Loucy (cell line): Measurements from ENCODE around the gene UNC13B.

ENCODE experiments used
- H2AFZ ChIP-seq: fragments of 200-600 bp; sonication (generic); 2 replicates; pipeline ENCODE4 v1.6.0; 2016; ENCODE audit warnings: antibody characterized with exemption, mild to moderate bottlenecking, low read length, moderate library complexity
- H3F3A ChIP-seq: fragments of 200-600 bp; 2 replicates; pipeline ENCODE4 v1.6.0; 2016; ENCODE audit warnings: antibody characterized with exemption, low read depth, mild to moderate bottlenecking
- H3K27me3 ChIP-seq: fragments of 200-600 bp; sonication (generic); 2 replicates; pipeline ENCODE4 v1.6.1; 2014; ENCODE audit warnings: low read length, mild to moderate bottlenecking; ENCODE audit not compliant: insufficient read depth, poor library complexity, severe bottlenecking
- H3K36me3 ChIP-seq: fragments of 200-600 bp; sonication (generic); 2 replicates; pipeline ENCODE4 v1.6.1; 2016; ENCODE audit warnings: low read length; ENCODE audit not compliant: insufficient read depth
- H3K4me1 ChIP-seq: fragments of 200-600 bp; sonication (generic); 2 replicates; pipeline ENCODE4 v1.5.1; 2014; ENCODE audit warnings: low read length, mild to moderate bottlenecking; ENCODE audit not compliant: insufficient read depth, poor library complexity, severe bottlenecking
- H3K4me2 ChIP-seq: fragments of 200-600 bp; sonication (generic); 2 replicates; pipeline ENCODE4 v1.6.0; 2014; ENCODE audit warnings: antibody characterized with exemption, low read length, low read depth, mild to moderate bottlenecking; ENCODE audit not compliant: poor library complexity, severe bottlenecking
- H3K4me3 ChIP-seq: fragments of 200-600 bp; sonication (generic); 2 replicates; pipeline ENCODE4 v1.5.1; 2014; ENCODE audit warnings: low read length, mild to moderate bottlenecking, mixed read lengths; ENCODE audit not compliant: poor library complexity, severe bottlenecking
- H3K79me2 ChIP-seq: fragments of 200-600 bp; sonication (generic); 2 replicates; pipeline ENCODE4 v1.6.1; 2014; ENCODE audit warnings: low read length; ENCODE audit not compliant: insufficient read depth
- H3K9ac ChIP-seq: fragments of 200-600 bp; sonication (generic); 2 replicates; pipeline ENCODE4 v1.6.0; 2014; ENCODE audit warnings: mild to moderate bottlenecking, low read depth, low read length, moderate library complexity; ENCODE audit not compliant: poor library complexity, severe bottlenecking
- H3K9me2 ChIP-seq: fragments of 200-600 bp; sonication (generic); replicated peaks from 2 replicates; pipeline ENCODE4 v1.6.1; 2016; ENCODE audit warnings: low read depth, low read length, mixed read lengths
- H3K9me3 ChIP-seq: fragments of 200-600 bp; sonication (generic); 2 replicates; pipeline ENCODE4 v1.6.1; 2014; ENCODE audit warnings: mild to moderate bottlenecking, antibody characterized with exemption, low read length, low read depth; ENCODE audit not compliant: insufficient read depth
- H4K20me1 ChIP-seq: fragments of 200-600 bp; sonication (generic); 2 replicates; pipeline ENCODE4 v1.6.0; 2014; ENCODE audit warnings: antibody characterized with exemption, low read length, mild to moderate bottlenecking; ENCODE audit not compliant: insufficient read depth, poor library complexity, severe bottlenecking
- CTCF ChIP-seq: fragments of 200-600 bp; sonication (generic); conservative IDR thresholded peaks from 2 replicates; pipeline ENCODE4 v1.5.1; 2014; ENCODE audit warnings: mild to moderate bottlenecking, antibody characterized with exemption, low read length
- EZH2phosphoT487 ChIP-seq: fragments of 200-600 bp; IDR thresholded peaks from 2 replicates; pipeline ENCODE4 v1.6.1; 2018; ENCODE audit warnings: antibody characterized with exemption, mild to moderate bottlenecking, moderate library complexity, borderline replicate concordance

The UNC13B gene

DNA sequence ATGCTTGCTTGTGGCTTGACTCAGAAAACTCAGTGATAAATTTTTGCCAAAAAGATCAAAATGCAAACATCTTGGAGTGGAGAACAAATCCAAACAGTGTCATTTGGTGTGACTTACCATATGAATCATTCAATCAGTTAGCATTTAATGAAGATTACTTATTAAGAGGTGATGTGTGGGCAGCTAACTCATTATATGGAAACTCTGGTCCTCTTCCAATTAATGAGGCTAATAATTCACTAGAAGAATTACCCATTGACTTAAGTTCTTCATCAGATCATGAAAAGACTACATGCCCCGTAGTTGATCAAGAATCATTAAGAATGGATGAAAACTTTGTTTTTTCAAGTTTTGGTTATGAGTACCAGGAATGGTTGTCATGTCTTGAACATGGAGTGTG lies 141.8 kb downstream of the UNC13B start:
- no peak for TF ChIP-seq CTCF
- TF ChIP-seq EZH2phosphoT487 = no peak

DNA sequence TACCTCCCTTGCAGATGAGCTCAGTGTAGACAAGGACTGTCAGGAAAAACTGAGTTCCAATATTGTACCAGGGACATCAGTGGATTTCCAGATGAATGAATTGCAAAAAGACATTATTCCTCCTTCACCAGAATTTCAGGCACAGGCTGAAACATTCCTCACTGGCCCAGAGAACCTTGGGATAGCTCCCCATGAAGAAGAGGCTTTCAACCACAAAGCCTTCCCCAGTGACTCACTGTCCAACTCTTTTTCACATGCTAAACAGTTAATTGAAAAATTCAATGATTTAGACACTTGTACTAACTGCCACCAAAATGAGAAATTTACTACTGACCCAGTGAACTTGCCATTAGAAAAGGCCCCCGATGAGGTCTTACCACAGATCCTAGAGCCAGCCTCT lies 144.5 kb downstream of the UNC13B start:
- Histone ChIP-seq H3K9me2 (no peaks in the 10 kb centered on the region), H3K4me3 (no peak overlapping the region), H3K4me1 (no peaks in the 10 kb centered on the region), H3K36me3 (no peaks in the 10 kb centered on the region), H3K9ac (no peak overlapping the region), H2AFZ (no peak overlapping the region), H4K20me1 (no peaks in the 10 kb centered on the region), H3K4me2 (no peak overlapping the region), H3K27me3 (no peaks in the 10 kb centered on the region), H3F3A (no peaks in the 10 kb centered on the region), H3K79me2 (no peaks in the 10 kb centered on the region), H3K9me3 (no peaks in the 10 kb centered on the region)
- TF ChIP-seq CTCF = no peak
- TF ChIP-seq EZH2phosphoT487 = no peak

More for the DNA sequence above, 141.8 kb downstream of the UNC13B start:
- no peaks in the 10 kb centered on the region for H3K79me2 ChIP-seq
- H2AFZ ChIP-seq = no peak overlapping the region
- no peaks in the 10 kb centered on the region for H3K4me1 ChIP-seq
- H3K9me3 ChIP-seq = no peaks in the 10 kb centered on the region
- no peak overlapping the region for H3K4me3 ChIP-seq
- H3F3A ChIP-seq = no peaks in the 10 kb centered on the region
- H3K36me3 ChIP-seq = no peaks in the 10 kb centered on the region
- no peak overlapping the region for H3K4me2 ChIP-seq
- no peaks in the 10 kb centered on the region for H3K27me3 ChIP-seq
- no peaks in the 10 kb centered on the region for H3K9me2 ChIP-seq
- H4K20me1 ChIP-seq = no peaks in the 10 kb centered on the region
- H3K9ac ChIP-seq = no peak overlapping the region

DNA sequence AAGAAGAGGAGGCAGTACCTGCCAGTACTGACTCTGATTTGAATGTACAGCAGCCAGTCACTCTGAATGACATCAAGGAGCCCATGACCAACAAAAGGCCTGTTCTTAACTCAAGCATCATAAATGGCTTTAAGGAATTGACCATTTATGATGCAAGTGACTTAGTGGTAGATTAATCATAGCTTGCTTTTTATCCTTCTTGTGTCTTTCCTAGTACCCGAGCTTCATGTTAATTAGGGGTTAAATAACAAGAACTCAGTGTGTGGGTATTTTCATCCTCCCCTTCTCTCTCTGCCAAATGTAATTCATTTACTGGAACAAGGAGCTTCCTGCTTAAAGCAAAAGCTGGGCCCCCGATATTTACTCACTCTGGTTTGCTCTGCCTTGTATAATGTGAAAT lies 146.5 kb downstream of the UNC13B start:
- no peaks in the 10 kb centered on the region for H3K9me3 ChIP-seq
- TF ChIP-seq CTCF = no peak
- TF ChIP-seq EZH2phosphoT487 = no peak
- H3K27me3 ChIP-seq = no peaks in the 10 kb centered on the region
- no peaks in the 10 kb centered on the region for H3K9me2 ChIP-seq
- no peaks in the 10 kb centered on the region for H3F3A ChIP-seq
- no peak overlapping the region for H3K4me3 ChIP-seq
- no peak overlapping the region for H2AFZ ChIP-seq
- H3K36me3 ChIP-seq = no peaks in the 10 kb centered on the region
- H3K9ac ChIP-seq = no peak overlapping the region
- H4K20me1 ChIP-seq = no peaks in the 10 kb centered on the region
- H3K4me1 ChIP-seq = no peaks in the 10 kb centered on the region
- no peaks in the 10 kb centered on the region for H3K79me2 ChIP-seq
- H3K4me2 ChIP-seq = no peak overlapping the region
